ENCODE measurements around the gene CNNM1.

CNNM1 gene

DNA sequence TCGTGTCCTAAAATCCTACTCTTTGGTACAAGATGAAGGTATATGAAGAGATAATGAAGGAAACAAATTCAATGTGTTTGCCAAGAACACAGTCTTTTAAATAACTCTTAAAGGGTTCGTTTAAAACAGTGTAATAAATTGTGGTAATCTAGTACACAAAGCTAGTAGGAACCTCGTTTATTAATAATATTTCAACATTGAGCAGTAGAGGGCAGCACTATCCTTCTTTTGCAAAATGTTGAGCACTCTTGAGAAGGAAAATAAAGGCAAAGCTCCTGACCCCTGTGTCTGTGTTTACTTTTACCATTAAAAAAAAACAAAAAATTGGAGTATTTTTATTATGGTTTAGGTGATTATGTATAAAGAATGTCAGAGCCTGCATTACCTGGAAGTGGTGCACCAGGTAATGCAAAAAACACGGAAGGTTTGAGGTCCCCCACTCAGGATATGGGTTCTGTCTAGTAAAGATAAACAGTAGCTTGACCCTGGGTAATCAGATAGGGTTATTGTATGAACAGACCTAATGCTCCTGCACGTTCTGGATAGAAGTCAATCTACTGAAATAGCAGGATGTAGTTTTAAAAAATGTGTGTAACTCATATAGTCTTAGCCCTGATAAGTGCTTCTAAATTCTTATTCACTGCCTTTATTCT, 107.0 kb downstream of the CNNM1 start:
- no peak for TF ChIP-seq FOXP2 (optimal IDR thresholded peaks at IDR 0.05; ENCODE audit: borderline replicate concordance, extremely low read depth, extremely low read length, insufficient read depth)
- no peak for TF ChIP-seq SIN3A (IDR thresholded peaks at IDR 0.05; ENCODE audit: borderline replicate concordance, insufficient read depth, low read length)
- TF ChIP-seq, protein P1, sequence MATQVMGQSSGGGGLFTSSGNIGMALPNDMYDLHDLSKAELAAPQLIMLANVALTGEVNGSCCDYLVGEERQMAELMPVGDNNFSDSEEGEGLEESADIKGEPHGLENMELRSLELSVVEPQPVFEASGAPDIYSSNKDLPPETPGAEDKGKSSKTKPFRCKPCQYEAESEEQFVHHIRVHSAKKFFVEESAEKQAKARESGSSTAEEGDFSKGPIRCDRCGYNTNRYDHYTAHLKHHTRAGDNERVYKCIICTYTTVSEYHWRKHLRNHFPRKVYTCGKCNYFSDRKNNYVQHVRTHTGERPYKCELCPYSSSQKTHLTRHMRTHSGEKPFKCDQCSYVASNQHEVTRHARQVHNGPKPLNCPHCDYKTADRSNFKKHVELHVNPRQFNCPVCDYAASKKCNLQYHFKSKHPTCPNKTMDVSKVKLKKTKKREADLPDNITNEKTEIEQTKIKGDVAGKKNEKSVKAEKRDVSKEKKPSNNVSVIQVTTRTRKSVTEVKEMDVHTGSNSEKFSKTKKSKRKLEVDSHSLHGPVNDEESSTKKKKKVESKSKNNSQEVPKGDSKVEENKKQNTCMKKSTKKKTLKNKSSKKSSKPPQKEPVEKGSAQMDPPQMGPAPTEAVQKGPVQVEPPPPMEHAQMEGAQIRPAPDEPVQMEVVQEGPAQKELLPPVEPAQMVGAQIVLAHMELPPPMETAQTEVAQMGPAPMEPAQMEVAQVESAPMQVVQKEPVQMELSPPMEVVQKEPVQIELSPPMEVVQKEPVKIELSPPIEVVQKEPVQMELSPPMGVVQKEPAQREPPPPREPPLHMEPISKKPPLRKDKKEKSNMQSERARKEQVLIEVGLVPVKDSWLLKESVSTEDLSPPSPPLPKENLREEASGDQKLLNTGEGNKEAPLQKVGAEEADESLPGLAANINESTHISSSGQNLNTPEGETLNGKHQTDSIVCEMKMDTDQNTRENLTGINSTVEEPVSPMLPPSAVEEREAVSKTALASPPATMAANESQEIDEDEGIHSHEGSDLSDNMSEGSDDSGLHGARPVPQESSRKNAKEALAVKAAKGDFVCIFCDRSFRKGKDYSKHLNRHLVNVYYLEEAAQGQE (IDR thresholded peaks at IDR 0.05; ENCODE audit: insufficient read depth in 1 of 2, low read depth in 2 of 2, low read length in 2 of 2) = no peak
- no peak for TF ChIP-seq POLR2AphosphoS5 (IDR thresholded peaks at IDR 0.05; ENCODE audit: low read depth, low read length)

DNA sequence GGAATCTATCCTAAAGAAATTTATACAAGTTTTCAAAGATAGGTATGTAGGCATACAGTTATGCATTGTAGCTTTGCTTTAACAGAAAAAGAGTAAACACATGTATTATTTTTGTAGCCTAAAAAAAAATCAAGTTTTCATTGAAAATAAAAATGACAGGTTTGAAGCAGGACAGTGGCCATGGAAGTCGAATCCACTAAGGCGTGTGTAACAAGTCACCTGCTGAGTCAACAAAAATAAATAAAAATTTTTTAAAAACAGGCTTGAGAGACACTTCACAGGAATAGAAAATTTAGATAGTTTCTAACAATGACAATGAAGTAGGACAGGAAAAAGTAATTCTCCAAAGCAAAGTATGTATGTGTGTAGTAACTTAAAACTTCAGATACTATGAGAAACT, 109.7 kb downstream of the CNNM1 start:
- TF ChIP-seq POLR2AphosphoS5 (IDR thresholded peaks at IDR 0.05; ENCODE audit: low read depth, low read length) = no peak
- TF ChIP-seq FOXP2 (optimal IDR thresholded peaks at IDR 0.05; ENCODE audit: borderline replicate concordance, extremely low read depth, extremely low read length, insufficient read depth) = no peak
- TF ChIP-seq TAF1 (IDR thresholded peaks at IDR 0.05; ENCODE audit: borderline replicate concordance, insufficient read depth, low read length) = no peak
- TF ChIP-seq, protein P1 (IDR thresholded peaks at IDR 0.05; ENCODE audit: insufficient read depth in 1 of 2, low read depth in 2 of 2, low read length in 2 of 2) = no peak
- TF ChIP-seq SIN3A (IDR thresholded peaks at IDR 0.05; ENCODE audit: borderline replicate concordance, insufficient read depth, low read length) = no peak

DNA sequence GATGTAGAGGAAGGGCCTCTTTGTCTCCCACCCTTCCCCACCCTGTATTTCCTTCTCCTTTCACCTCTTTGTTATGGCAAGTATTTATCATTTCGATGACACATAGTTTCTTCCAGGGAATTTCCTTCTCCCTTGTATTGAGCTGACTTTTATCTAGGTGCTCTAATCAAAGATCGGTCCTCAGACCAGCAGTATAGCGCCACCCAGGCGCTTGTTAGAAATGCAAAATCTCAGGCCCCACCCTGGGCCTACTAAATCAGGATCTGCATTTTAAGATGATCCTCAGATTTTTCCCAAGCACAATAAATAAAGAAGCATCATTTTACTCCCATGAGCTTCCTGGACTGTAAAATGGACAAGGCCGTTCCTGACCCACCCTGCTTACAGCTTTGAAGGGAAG, 113.2 kb downstream of the CNNM1 start:
- TF ChIP-seq, protein P1 (IDR thresholded peaks at IDR 0.05; ENCODE audit: insufficient read depth in 1 of 2, low read depth in 2 of 2, low read length in 2 of 2) = no peak
- no peak for TF ChIP-seq TAF1 (IDR thresholded peaks at IDR 0.05; ENCODE audit: borderline replicate concordance, insufficient read depth, low read length)
- no peak for TF ChIP-seq POLR2AphosphoS5 (IDR thresholded peaks at IDR 0.05; ENCODE audit: low read depth, low read length)
- TF ChIP-seq FOXP2 (optimal IDR thresholded peaks at IDR 0.05; ENCODE audit: borderline replicate concordance, extremely low read depth, extremely low read length, insufficient read depth) = no peak

DNA sequence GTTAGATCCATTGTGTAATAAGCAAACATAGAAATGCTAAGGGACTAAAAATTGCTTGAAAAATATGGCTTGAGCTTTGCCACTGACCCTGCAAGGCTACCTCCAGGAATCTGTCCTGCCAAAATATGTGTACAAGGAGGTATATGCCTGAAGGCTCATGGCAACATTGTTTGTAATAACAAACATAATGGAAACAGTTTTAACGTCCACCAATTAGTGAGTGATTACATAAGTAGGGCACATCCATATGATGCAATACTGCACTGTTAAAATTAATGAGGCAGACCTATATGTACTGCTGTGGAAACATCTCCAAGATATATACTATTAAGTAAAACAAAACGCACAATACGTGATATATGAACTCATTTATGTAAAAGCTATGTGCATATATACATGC, 114.3 kb downstream of the CNNM1 start:
- TF ChIP-seq, protein P1 (IDR thresholded peaks at IDR 0.05; ENCODE audit: insufficient read depth in 1 of 2, low read depth in 2 of 2, low read length in 2 of 2) = no peak
- TF ChIP-seq POLR2AphosphoS5 (IDR thresholded peaks at IDR 0.05; ENCODE audit: low read depth, low read length) = no peak
- no peak for TF ChIP-seq FOXP2 (optimal IDR thresholded peaks at IDR 0.05; ENCODE audit: borderline replicate concordance, extremely low read depth, extremely low read length, insufficient read depth)
- no peak for TF ChIP-seq SIN3A (IDR thresholded peaks at IDR 0.05; ENCODE audit: borderline replicate concordance, insufficient read depth, low read length)

Data from PFSK-1 (cell line).